GM18507 (cell line): ENCODE results near the gene OAT.

Experiments used
- DNase-seq: peaks from one replicate; pipeline ENCODE4 v3.0.0; 2011; ENCODE audit warnings: low read depth; ENCODE audit not compliant: insufficient read length; ENCODE audit errors: extremely low spot score
- FAIRE-seq: peaks from 2 replicates; lab custom pipeline; 2011; peaks lifted over from hg19 to GRCh38; lab: Jason Lieb, UNC

OAT gene

GRCh38 chr10:124415210-124415609 is 3.5 kb downstream of the OAT start:
- FAIRE-seq (no peak), DNase-seq (no peak)

- FAIRE-seq (no peak), DNase-seq (no peak)
Observed at GRCh38 chr10:124414076-124414475, 4.6 kb downstream of the OAT start.

- FAIRE-seq = no peak
- DNase-seq = no peak
Observed at GRCh38 chr10:124409696-124410095, 9.0 kb downstream of the OAT start.

GRCh38 chr10:124408357-124408756 is 10.4 kb downstream of the OAT start:
- no peak for DNase-seq
- no peak for FAIRE-seq

- FAIRE-seq = no peak
- DNase-seq = no peak
Observed at GRCh38 chr10:124407456-124407855, 11.3 kb downstream of the OAT start.

- FAIRE-seq (peak; percentile 89), DNase-seq (peak; percentile 42)
Observed at GRCh38 chr10:124403548-124403947, 15.2 kb downstream of the OAT start.

GRCh38 chr10:124402273-124402672 is 16.4 kb downstream of the OAT start:
- FAIRE-seq (no peak), DNase-seq (no peak)

- FAIRE-seq (no peak), DNase-seq (no peak)
Observed at GRCh38 chr10:124401633-124402032, 17.1 kb downstream of the OAT start.

GRCh38 chr10:124394583-124394982 is 24.1 kb downstream of the OAT start:
- FAIRE-seq = no peak

GRCh38 chr10:124392626-124393342 is 25.9 kb downstream of the OAT start:
- no peak for FAIRE-seq

More at GRCh38 chr10:124394583-124394982, 24.1 kb downstream of the OAT start:
- no peak for DNase-seq

GRCh38 chr10:124390471-124391187 is 28.1 kb downstream of the OAT start:
- no peak for FAIRE-seq
- no peak for DNase-seq

More at GRCh38 chr10:124392626-124393342, 25.9 kb downstream of the OAT start:
- no peak for DNase-seq

- FAIRE-seq (no peak), DNase-seq (no peak)
Observed at GRCh38 chr10:124389613-124390361, 28.9 kb downstream of the OAT start.

- FAIRE-seq = peak; percentile 89
- DNase-seq = peak; percentile 95
Observed at GRCh38 chr10:124388823-124389612, 29.7 kb downstream of the OAT start.

GRCh38 chr10:124388476-124388822 is 30.3 kb downstream of the OAT start:
- DNase-seq = no peak
- FAIRE-seq = no peak

- no peak for FAIRE-seq
- no peak for DNase-seq
Observed at GRCh38 chr10:124387078-124387874, 31.4 kb downstream of the OAT start.

- FAIRE-seq = no peak
Observed at GRCh38 chr10:124386186-124387077, 32.3 kb downstream of the OAT start.

GRCh38 chr10:124385627-124386185 is 33.0 kb downstream of the OAT start:
- DNase-seq = no peak
- FAIRE-seq = no peak

More at GRCh38 chr10:124386186-124387077, 32.3 kb downstream of the OAT start:
- no peak for DNase-seq
